HepG2 (cell line): Measurements from ENCODE around the gene BCL2. TPM values are rescaled to one million over a fixed set of nuclear protein-coding genes. Genes with fewer than 3 reads are reported as not detected.

ENCODE experiments used
- ATAC-seq: fragments of 200-7000 bp; cut with Tn5 transposase; 3 replicates; pipeline ENCODE4 v1.9.1; 2020; ENCODE audit warnings: mild to moderate bottlenecking, moderate library complexity
- BruUV-seq: library from RNA; stranded (reverse); fragments of 400-500 nt; replicated peaks from 2 replicates; lab custom pipeline; 2021; lab: Mats Ljungman, UMichigan
- CTCF ChIA-PET: fragments of 300-600 bp; formaldehyde crosslinking; extraction: SDS; loops from one replicate; lab custom pipeline; 2021; ENCODE audit warnings: low total read pairs, inconsistent platforms, low intra/inter-chr PET ratio; lab: Yijun Ruan, JAX
- POLR2A ChIA-PET: fragments of 350-600 bp; sonication (Branson Sonifier 250); formaldehyde crosslinking; loops from one replicate; lab custom pipeline; 2020; ENCODE audit warnings: antibody characterized with exemption, inconsistent platforms; lab: Yijun Ruan, JAX
- DNase-seq: peaks from one replicate; pipeline ENCODE4 v3.0.0-alpha.2; 2015; ENCODE audit warnings: low spot score
- FAIRE-seq: peaks from 3 replicates; lab custom pipeline; 2011; peaks lifted over from hg19 to GRCh38; lab: Jason Lieb, UNC
- H2AFZ ChIP-seq: one replicate; pipeline ENCODE4 v1.6.1; 2011; ENCODE audit warnings: low read length, inconsistent platforms
- H3K27ac ChIP-seq: fragments of 300-600 bp; 3 replicates; pipeline ENCODE4 v1.8.0; 2011; ENCODE audit warnings: mixed run types, mild to moderate bottlenecking, mixed read lengths, low read length, inconsistent platforms; ENCODE audit not compliant: insufficient read depth; ENCODE audit errors: extremely low read length
- H3K27me3 ChIP-seq, 2 experiments: fragments of 200-600 bp in 1 of 2; 2 replicates in 1 of 2; 3 replicates in 1 of 2; pipeline versions ENCODE4 v1.6.0 to v1.8.0; 2011; ENCODE audit warnings: low read length in 2 of 2, mild to moderate bottlenecking in 2 of 2, moderate library complexity in 2 of 2, inconsistent platforms in 1 of 2; ENCODE audit not compliant: insufficient read depth in 2 of 2, control insufficient read depth in 1 of 2
- H3K36me3 ChIP-seq, 2 experiments: fragments of 200-600 bp in 1 of 2; replicated peaks in 1 of 2; 2 replicates in 1 of 2; 3 replicates in 1 of 2; pipeline versions ENCODE4 v1.5.1 to v1.8.0; 2011; ENCODE audit warnings: low read length in 2 of 2, inconsistent platforms in 1 of 2; ENCODE audit not compliant: insufficient read depth in 2 of 2, control insufficient read depth in 1 of 2
- H3K4me1 ChIP-seq: 2 replicates; pipeline ENCODE4 v1.5.1; 2012; ENCODE audit warnings: low read length, inconsistent platforms; ENCODE audit not compliant: insufficient read depth
- H3K4me2 ChIP-seq: 2 replicates; pipeline ENCODE4 v1.6.0; 2011; ENCODE audit warnings: low read depth, low read length, inconsistent platforms
- H3K4me3 ChIP-seq, 3 experiments: fragments of 200-600 bp in 1 of 3; sonication (generic), shearing (Covaris generic) in 1 of 3; replicated peaks in 1 of 3; 2 replicates each; pipeline ENCODE4 v1.5.1; 2011 to 2016; ENCODE audit warnings: low read length in 3 of 3, inconsistent platforms in 2 of 3, low read depth in 2 of 3, mild to moderate bottlenecking in 2 of 3, control low read depth in 1 of 3, mixed read lengths in 1 of 3; ENCODE audit not compliant: insufficient read depth in 1 of 3
- H3K79me2 ChIP-seq: one replicate; pipeline ENCODE4 v1.6.1; 2011; ENCODE audit warnings: low read length, inconsistent platforms; ENCODE audit not compliant: insufficient read depth
- H3K9ac ChIP-seq: 2 replicates; pipeline ENCODE4 v1.6.0; 2011; ENCODE audit warnings: mild to moderate bottlenecking, low read depth, low read length, inconsistent platforms; ENCODE audit not compliant: insufficient read depth
- H3K9me3 ChIP-seq: 2 replicates; pipeline ENCODE4 v1.5.1; 2012; ENCODE audit warnings: mild to moderate bottlenecking, low read length
- H4K20me1 ChIP-seq: 2 replicates; pipeline ENCODE4 v1.6.0; 2011; ENCODE audit warnings: inconsistent platforms, mild to moderate bottlenecking, low read length, moderate library complexity; ENCODE audit not compliant: insufficient read depth
- GLMP ChIP-seq: sonication (generic); formaldehyde crosslinking; IDR thresholded peaks from 2 replicates; pipeline ENCODE4 v1.9.0; 2021; ENCODE audit warnings: missing genetic modification reagents, mild to moderate bottlenecking, borderline replicate concordance
- PBX2 ChIP-seq: IDR thresholded peaks from 2 replicates; pipeline ENCODE4 v1.6.1; 2016; ENCODE audit warnings: control low read depth
- TSC22D2 ChIP-seq: sonication (generic); formaldehyde crosslinking; IDR thresholded peaks from 2 replicates; pipeline ENCODE4 v1.5.1; 2020; ENCODE audit warnings: missing genetic modification reagents, mild to moderate bottlenecking, borderline replicate concordance
- ZNF777 ChIP-seq: sonication (generic); formaldehyde crosslinking; IDR thresholded peaks from 2 replicates; pipeline ENCODE4 v1.4.0; 2020; ENCODE audit warnings: missing genetic modification reagents
- WGBS: methylation state at CpG from one replicate; pipeline ENCODE4 v1.1.6; 2017; ENCODE audit warnings: low lambda C conversion rate; 5-methylcytosine and 5-hydroxymethylcytosine counted together
- in situ Hi-C: cut with HindIII; loops from 2 replicates; pipeline ENCODE4 v1.10.0; 2017; ENCODE audit warnings: low pct_unique_long_range_greater_than_20kb; ENCODE audit not compliant: extremely low pct_ligation_motif_present
- intact Hi-C: fragments of 100-400 bp; cut with micrococcal nuclease; formaldehyde crosslinking; loops from one replicate; pipeline ENCODE4 v1.10.0; 2022; ENCODE audit not compliant: unreplicated experiment
- polyA plus RNA-seq, 8 experiments: library from polyadenylated mRNA; depleted of rRNA in 3 of 8; stranded (reverse) in 7 of 8; unstranded in 1 of 8; fragments of >200 nt; fragmentation: Illumina TruSeq in 4 of 8; extraction: Trizol in 4 of 8; gene quantifications; 2 replicates each; pipeline versions ENCODE4 v1.2.1 to v1.2.3, GENCODE V29; 2011 to 2016; ENCODE audit warnings: low read depth in 4 of 8, missing spikeins in 1 of 8, mixed read lengths in 1 of 8; ENCODE audit not compliant: insufficient read depth in 1 of 8
- total RNA-seq, 5 experiments: library from RNA; depleted of rRNA; stranded (reverse); fragments of >200 nt; fragmentation: Illumina TruSeq; extraction: Trizol; gene quantifications; 2 replicates each; pipeline ENCODE4 v1.2.3, GENCODE V29; 2016; ENCODE audit warnings: low read depth in 1 of 5
- TF ChIP-seq, protein P1 (sequence below): sonication (generic); formaldehyde crosslinking; IDR thresholded peaks from 2 replicates; pipeline ENCODE4 v1.5.1; 2020; ENCODE audit warnings: mild to moderate bottlenecking, missing genetic modification reagents, borderline replicate concordance
- TF ChIP-seq, protein P2 (sequence below), 2 experiments: fragments of 450-650 bp in 1 of 2; sonication (generic) in 1 of 2; formaldehyde crosslinking in 1 of 2; IDR thresholded peaks; 2 replicates each; pipeline versions ENCODE4 v1.6.1 to v1.8.0; 2016 to 2022; ENCODE audit warnings: antibody characterized with exemption in 1 of 2, mild to moderate bottlenecking in 1 of 2, missing genetic modification reagents in 1 of 2

BCL2 gene
- total and polyA plus RNA-seq, 2 of the 13 experiments (the other 11 are each of a cell fraction or from before 2014, with no cell fraction given) = 0.07 to 0.53 TPM

- POLR2A ChIA-PET = no interaction called here
- no peak overlapping the region for H3K4me3 ChIP-seq
- H3K27me3 ChIP-seq = peaks cover 0 to 7% of the 10 kb centered on the region in 2 experiments; a peak in 1 of 5 replicates
- FAIRE-seq = no peak
- no peak overlapping the region for H3K9ac ChIP-seq
- H3K27ac ChIP-seq = no peak overlapping the region
- in situ Hi-C loops = no loop called here
- no peak for DNase-seq
- no TSS peak for BruUV-seq
- no peaks in the 10 kb centered on the region for H3K79me2 ChIP-seq
- ATAC-seq = no peak
- H3K9me3 ChIP-seq = no peaks in the 10 kb centered on the region
- H4K20me1 ChIP-seq = no peaks in the 10 kb centered on the region
- 4% methylated on average over 3 of the region's 3 CpGs for WGBS
- no peak overlapping the region for H2AFZ ChIP-seq
- H3K4me2 ChIP-seq = no peak overlapping the region
- intact Hi-C loops = no loop called here
- no peaks in the 10 kb centered on the region for H3K4me1 ChIP-seq
- CTCF ChIA-PET = no interaction called here
- H3K36me3 ChIP-seq = no peaks in the 10 kb centered on the region
- TF ChIP-seq TSC22D2 = no peak
- no peak for TF ChIP-seq GLMP
- TF ChIP-seq PBX2 (CRISPR knock-in tag) = no peak
- TF ChIP-seq, protein P1, sequence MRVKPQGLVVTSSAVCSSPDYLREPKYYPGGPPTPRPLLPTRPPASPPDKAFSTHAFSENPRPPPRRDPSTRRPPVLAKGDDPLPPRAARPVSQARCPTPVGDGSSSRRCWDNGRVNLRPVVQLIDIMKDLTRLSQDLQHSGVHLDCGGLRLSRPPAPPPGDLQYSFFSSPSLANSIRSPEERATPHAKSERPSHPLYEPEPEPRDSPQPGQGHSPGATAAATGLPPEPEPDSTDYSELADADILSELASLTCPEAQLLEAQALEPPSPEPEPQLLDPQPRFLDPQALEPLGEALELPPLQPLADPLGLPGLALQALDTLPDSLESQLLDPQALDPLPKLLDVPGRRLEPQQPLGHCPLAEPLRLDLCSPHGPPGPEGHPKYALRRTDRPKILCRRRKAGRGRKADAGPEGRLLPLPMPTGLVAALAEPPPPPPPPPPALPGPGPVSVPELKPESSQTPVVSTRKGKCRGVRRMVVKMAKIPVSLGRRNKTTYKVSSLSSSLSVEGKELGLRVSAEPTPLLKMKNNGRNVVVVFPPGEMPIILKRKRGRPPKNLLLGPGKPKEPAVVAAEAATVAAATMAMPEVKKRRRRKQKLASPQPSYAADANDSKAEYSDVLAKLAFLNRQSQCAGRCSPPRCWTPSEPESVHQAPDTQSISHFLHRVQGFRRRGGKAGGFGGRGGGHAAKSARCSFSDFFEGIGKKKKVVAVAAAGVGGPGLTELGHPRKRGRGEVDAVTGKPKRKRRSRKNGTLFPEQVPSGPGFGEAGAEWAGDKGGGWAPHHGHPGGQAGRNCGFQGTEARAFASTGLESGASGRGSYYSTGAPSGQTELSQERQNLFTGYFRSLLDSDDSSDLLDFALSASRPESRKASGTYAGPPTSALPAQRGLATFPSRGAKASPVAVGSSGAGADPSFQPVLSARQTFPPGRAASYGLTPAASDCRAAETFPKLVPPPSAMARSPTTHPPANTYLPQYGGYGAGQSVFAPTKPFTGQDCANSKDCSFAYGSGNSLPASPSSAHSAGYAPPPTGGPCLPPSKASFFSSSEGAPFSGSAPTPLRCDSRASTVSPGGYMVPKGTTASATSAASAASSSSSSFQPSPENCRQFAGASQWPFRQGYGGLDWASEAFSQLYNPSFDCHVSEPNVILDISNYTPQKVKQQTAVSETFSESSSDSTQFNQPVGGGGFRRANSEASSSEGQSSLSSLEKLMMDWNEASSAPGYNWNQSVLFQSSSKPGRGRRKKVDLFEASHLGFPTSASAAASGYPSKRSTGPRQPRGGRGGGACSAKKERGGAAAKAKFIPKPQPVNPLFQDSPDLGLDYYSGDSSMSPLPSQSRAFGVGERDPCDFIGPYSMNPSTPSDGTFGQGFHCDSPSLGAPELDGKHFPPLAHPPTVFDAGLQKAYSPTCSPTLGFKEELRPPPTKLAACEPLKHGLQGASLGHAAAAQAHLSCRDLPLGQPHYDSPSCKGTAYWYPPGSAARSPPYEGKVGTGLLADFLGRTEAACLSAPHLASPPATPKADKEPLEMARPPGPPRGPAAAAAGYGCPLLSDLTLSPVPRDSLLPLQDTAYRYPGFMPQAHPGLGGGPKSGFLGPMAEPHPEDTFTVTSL = no peak
- TF ChIP-seq, protein P2, sequence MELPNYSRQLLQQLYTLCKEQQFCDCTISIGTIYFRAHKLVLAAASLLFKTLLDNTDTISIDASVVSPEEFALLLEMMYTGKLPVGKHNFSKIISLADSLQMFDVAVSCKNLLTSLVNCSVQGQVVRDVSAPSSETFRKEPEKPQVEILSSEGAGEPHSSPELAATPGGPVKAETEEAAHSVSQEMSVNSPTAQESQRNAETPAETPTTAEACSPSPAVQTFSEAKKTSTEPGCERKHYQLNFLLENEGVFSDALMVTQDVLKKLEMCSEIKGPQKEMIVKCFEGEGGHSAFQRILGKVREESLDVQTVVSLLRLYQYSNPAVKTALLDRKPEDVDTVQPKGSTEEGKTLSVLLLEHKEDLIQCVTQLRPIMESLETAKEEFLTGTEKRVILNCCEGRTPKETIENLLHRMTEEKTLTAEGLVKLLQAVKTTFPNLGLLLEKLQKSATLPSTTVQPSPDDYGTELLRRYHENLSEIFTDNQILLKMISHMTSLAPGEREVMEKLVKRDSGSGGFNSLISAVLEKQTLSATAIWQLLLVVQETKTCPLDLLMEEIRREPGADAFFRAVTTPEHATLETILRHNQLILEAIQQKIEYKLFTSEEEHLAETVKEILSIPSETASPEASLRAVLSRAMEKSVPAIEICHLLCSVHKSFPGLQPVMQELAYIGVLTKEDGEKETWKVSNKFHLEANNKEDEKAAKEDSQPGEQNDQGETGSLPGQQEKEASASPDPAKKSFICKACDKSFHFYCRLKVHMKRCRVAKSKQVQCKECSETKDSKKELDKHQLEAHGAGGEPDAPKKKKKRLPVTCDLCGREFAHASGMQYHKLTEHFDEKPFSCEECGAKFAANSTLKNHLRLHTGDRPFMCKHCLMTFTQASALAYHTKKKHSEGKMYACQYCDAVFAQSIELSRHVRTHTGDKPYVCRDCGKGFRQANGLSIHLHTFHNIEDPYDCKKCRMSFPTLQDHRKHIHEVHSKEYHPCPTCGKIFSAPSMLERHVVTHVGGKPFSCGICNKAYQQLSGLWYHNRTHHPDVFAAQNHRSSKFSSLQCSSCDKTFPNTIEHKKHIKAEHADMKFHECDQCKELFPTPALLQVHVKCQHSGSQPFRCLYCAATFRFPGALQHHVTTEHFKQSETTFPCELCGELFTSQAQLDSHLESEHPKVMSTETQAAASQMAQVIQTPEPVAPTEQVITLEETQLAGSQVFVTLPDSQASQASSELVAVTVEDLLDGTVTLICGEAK (IDR thresholded peaks at IDR 0.05) = no peak
- TF ChIP-seq, protein P2 (CRISPR knock-in tag; IDR thresholded peaks at IDR 0.05) = no peak
- no peak for TF ChIP-seq ZNF777 (CRISPR knock-in tag)
Measured at GRCh38 chr18:63245600-63245999, 74.0 kb downstream of the BCL2 start.
